Measurements from ENCODE around the gene HSF4. TPM values are rescaled to one million over a fixed set of nuclear protein-coding genes. Genes with fewer than 3 reads are reported as not detected.

Gene HSF4
- total RNA-seq, 1 donor from 2014 or later: 54.0 TPM

- Mint-ChIP-seq H3K4me1 (peaks cover 4% of the 10 kb centered on the region), H3K4me3 (no peak overlapping the region), H3K9me3 (no peaks in the 10 kb centered on the region), H3K27ac (no peak overlapping the region), H3K27me3 (no peaks in the 10 kb centered on the region), H3K36me3 (ENCODE audit: low read depth) (peaks cover 50% of the 10 kb centered on the region)
- intact Hi-C loops (cut with micrococcal nuclease): no loop called here
- no peak for DNase-seq
Observed at GRCh38 chr16:67145746-67146145, 18.8 kb upstream of the HSF4 start.

GRCh38 chr16:67146523-67147357 lies 17.8 kb upstream of the HSF4 start:
- Mint-ChIP-seq H3K27me3 (no peaks in the 10 kb centered on the region), H3K4me3 (no peak overlapping the region), H3K36me3 (ENCODE audit: low read depth) (peaks cover 46% of the 10 kb centered on the region), H3K4me1 (peaks cover 12% of the 10 kb centered on the region), H3K9me3 (no peaks in the 10 kb centered on the region), H3K27ac (no peak overlapping the region)
- intact Hi-C loops (cut with micrococcal nuclease): no loop called here
- DNase-seq: no peak

- Mint-ChIP-seq H3K27ac (no peak overlapping the region), H3K9me3 (no peaks in the 10 kb centered on the region), H3K4me1 (peaks cover 15% of the 10 kb centered on the region), H3K36me3 (ENCODE audit: low read depth) (peaks cover 40% of the 10 kb centered on the region), H3K4me3 (no peak overlapping the region), H3K27me3 (no peaks in the 10 kb centered on the region)
- no peak for DNase-seq
- intact Hi-C loops (cut with micrococcal nuclease): no loop called here
Observed at GRCh38 chr16:67147437-67148140, 17.0 kb upstream of the HSF4 start.

GRCh38 chr16:67148221-67148620 lies 16.3 kb upstream of the HSF4 start:
- H3K27ac Mint-ChIP-seq: no peak overlapping the region
- DNase-seq: no peak
- H3K9me3 Mint-ChIP-seq: no peaks in the 10 kb centered on the region
- H3K4me3 Mint-ChIP-seq: peak overlapping the region; percentile 4
- H3K27me3 Mint-ChIP-seq: no peaks in the 10 kb centered on the region
- H3K4me1 Mint-ChIP-seq: peaks cover 21% of the 10 kb centered on the region
- H3K36me3 Mint-ChIP-seq (ENCODE audit: low read depth): peaks cover 42% of the 10 kb centered on the region
- intact Hi-C loops (cut with micrococcal nuclease): no loop called here

GRCh38 chr16:67148656-67149275 lies 15.8 kb upstream of the HSF4 start:
- DNase-seq: no peak
- intact Hi-C loops (cut with micrococcal nuclease): no loop called here
- H3K36me3 Mint-ChIP-seq (ENCODE audit: low read depth): peaks cover 42% of the 10 kb centered on the region
- H3K27ac Mint-ChIP-seq: no peak overlapping the region
- no peaks in the 10 kb centered on the region for H3K9me3 Mint-ChIP-seq
- peak overlapping the region; percentile 57 for H3K4me3 Mint-ChIP-seq
- peaks cover 25% of the 10 kb centered on the region for H3K4me1 Mint-ChIP-seq
- H3K27me3 Mint-ChIP-seq: no peaks in the 10 kb centered on the region

GRCh38 chr16:67149276-67150046 lies 15.1 kb upstream of the HSF4 start:
- Mint-ChIP-seq H3K4me1 (peaks cover 29% of the 10 kb centered on the region), H3K9me3 (no peaks in the 10 kb centered on the region), H3K27ac (no peak overlapping the region), H3K27me3 (no peaks in the 10 kb centered on the region), H3K36me3 (ENCODE audit: low read depth) (peaks cover 44% of the 10 kb centered on the region), H3K4me3 (peak overlapping the region; percentile 57)
- intact Hi-C loops (cut with micrococcal nuclease): no loop called here
- no peak for DNase-seq

GRCh38 chr16:67150047-67150832 lies 14.3 kb upstream of the HSF4 start:
- H3K27ac Mint-ChIP-seq: no peak overlapping the region
- peaks cover 42% of the 10 kb centered on the region for H3K36me3 Mint-ChIP-seq (ENCODE audit: low read depth)
- no peaks in the 10 kb centered on the region for H3K9me3 Mint-ChIP-seq
- H3K27me3 Mint-ChIP-seq: no peaks in the 10 kb centered on the region
- intact Hi-C loops (cut with micrococcal nuclease): no loop called here
- DNase-seq: peak; percentile 85
- peaks cover 30% of the 10 kb centered on the region for H3K4me1 Mint-ChIP-seq
- H3K4me3 Mint-ChIP-seq: peak overlapping the region; percentile 70

- peak within 1 kb of the TSS; percentile 62 for H3K27ac Mint-ChIP-seq
- no peaks in the 10 kb centered on the region for H3K9me3 Mint-ChIP-seq
- peak within 1 kb of the TSS; percentile 70 for H3K4me3 Mint-ChIP-seq
- DNase-seq: peak; percentile 85
- peaks cover 34% of the 10 kb centered on the region for H3K4me1 Mint-ChIP-seq
- H3K36me3 Mint-ChIP-seq (ENCODE audit: low read depth): peaks cover 42% of the 10 kb centered on the region
- no peaks in the 10 kb centered on the region for H3K27me3 Mint-ChIP-seq
- intact Hi-C loops (cut with micrococcal nuclease): no loop called here
Observed at GRCh38 chr16:67150833-67151396, 13.6 kb upstream of the HSF4 start, which contains the start of gene B3GNT9. B3GNT9 (minus strand) TSS chr16:67150998; CDS start chr16:67150485, 513 bp downstream.

- H3K36me3 Mint-ChIP-seq (ENCODE audit: low read depth): peaks cover 40% of the 10 kb centered on the region
- DNase-seq: peak; percentile 61
- no peaks in the 10 kb centered on the region for H3K27me3 Mint-ChIP-seq
- H3K4me3 Mint-ChIP-seq: peak overlapping the region; percentile 70
- H3K9me3 Mint-ChIP-seq: no peaks in the 10 kb centered on the region
- peak overlapping the region; percentile 62 for H3K27ac Mint-ChIP-seq
- intact Hi-C loops (cut with micrococcal nuclease): no loop called here
- peaks cover 40% of the 10 kb centered on the region for H3K4me1 Mint-ChIP-seq
Observed at GRCh38 chr16:67151431-67152097, 13.0 kb upstream of the HSF4 start.

- intact Hi-C loops (cut with micrococcal nuclease): loop anchor here (1.0 to 5.0 kb wide), 4 partner anchors 47 to 207 kb away; partner anchors contain the start of gene PHAF1
- Mint-ChIP-seq H3K36me3 (ENCODE audit: low read depth) (peaks cover 33% of the 10 kb centered on the region), H3K27me3 (no peaks in the 10 kb centered on the region), H3K4me3 (peak overlapping the region; percentile 84), H3K4me1 (peaks cover 60% of the 10 kb centered on the region), H3K9me3 (no peaks in the 10 kb centered on the region), H3K27ac (peak overlapping the region; percentile 51)
- DNase-seq: no peak
Observed at GRCh38 chr16:67154578-67155294, 9.8 kb upstream of the HSF4 start.

- Mint-ChIP-seq H3K27ac (peak overlapping the region; percentile 51), H3K27me3 (no peaks in the 10 kb centered on the region), H3K4me1 (peaks cover 60% of the 10 kb centered on the region), H3K4me3 (peak overlapping the region; percentile 84), H3K9me3 (no peaks in the 10 kb centered on the region), H3K36me3 (ENCODE audit: low read depth) (peaks cover 33% of the 10 kb centered on the region)
- intact Hi-C loops (cut with micrococcal nuclease): loop anchor here (1.0 to 5.0 kb wide), 4 partner anchors 48 to 208 kb away; partner anchors contain the start of gene PHAF1
- peak; percentile 96 for DNase-seq
Observed at GRCh38 chr16:67155295-67156142, 9.0 kb upstream of the HSF4 start.

Data from activated CD4-positive, alpha-beta T cell treated with anti-CD3 and anti-CD28 coated beads, Interleukin-2, amount 10 ng/mL, durations not matched to agents 24 days and 14 days (primary cell).